ENCODE results near the gene DLAT. TPM values are rescaled to one million over a fixed set of nuclear protein-coding genes. Genes with fewer than 3 reads are reported as not detected.
"Not testable (repeated sequence)": the region's sequence is repeated elsewhere in the genome, so short reads cannot be mapped to it uniquely, and the experiment has no call there.

The DLAT gene
- polyA plus RNA-seq, 3 donors: 5.8 to 14.6 (median 11.5) TPM

- H3K4me3 ChIP-seq (replicated peaks in 1 of 3; ENCODE audit: low read depth in 2 of 3, low read length in 3 of 3): no peak overlapping the region
- TF ChIP-seq CTCF (IDR thresholded peaks at IDR 0.05): no peak
- no peak overlapping the region for H3K27ac ChIP-seq (ENCODE audit: low read depth in 1 of 2, low read length in 2 of 2)
- H3K9me3 ChIP-seq (replicated peaks in 1 of 2; ENCODE audit: control insufficient read depth in 1 of 2, insufficient read depth in 1 of 2, low read length in 2 of 2): no peaks in the 10 kb centered on the region
- peaks cover 49 to 77% of the 10 kb centered on the region in 2 donors for H3K36me3 ChIP-seq (replicated peaks in 1 of 2; ENCODE audit: control insufficient read depth in 1 of 2, insufficient read depth in 2 of 2, low read length in 2 of 2)
- H3K27me3 ChIP-seq (ENCODE audit: control insufficient read depth in 2 of 2, insufficient read depth in 2 of 2, low read length in 2 of 2): no peaks in the 10 kb centered on the region
- no peaks in the 10 kb centered on the region for H4K20me1 ChIP-seq (ENCODE audit: insufficient read depth, low read length)
- H3K79me2 ChIP-seq (ENCODE audit: insufficient read depth, low read length): no peaks in the 10 kb centered on the region
- peaks cover under 1% of the 10 kb centered on the region for H3K4me1 Mint-ChIP-seq
- no peak overlapping the region for H2AFZ ChIP-seq (ENCODE audit: insufficient read depth, low read depth, low read length, poor library complexity, severe bottlenecking)
- no CpG with 5 or more reads among the region's 2 CpGs for WGBS (ENCODE audit: insufficient coverage)
- H3K27me3 Mint-ChIP-seq (ENCODE audit: low read depth in 3 of 3): no peaks in the 10 kb centered on the region
- H3K4me2 ChIP-seq (replicated peaks; ENCODE audit: extremely low read depth, low read length, poor library complexity, severe bottlenecking): no peak overlapping the region
- peaks cover 65 to 84% of the 10 kb centered on the region in 2 donors for H3K36me3 Mint-ChIP-seq
- H3K9ac ChIP-seq (ENCODE audit: insufficient read depth, low read length, poor library complexity, severe bottlenecking): no peak overlapping the region
- no peak for DNase-seq
- H3K9me3 Mint-ChIP-seq: no peaks in the 10 kb centered on the region
- H3K4me3 Mint-ChIP-seq: no peak overlapping the region
- no peaks in the 10 kb centered on the region for H3K4me1 ChIP-seq (ENCODE audit: control insufficient read depth in 1 of 2, insufficient read depth in 2 of 2, low read length in 2 of 2)
- intact Hi-C loops (cut with micrococcal nuclease): no loop called here
- H3K27ac Mint-ChIP-seq: no peak overlapping the region
These were observed 17.7 kb downstream of the DLAT start for GRCh38 chr11:112042961-112043304.

GRCh38 chr11:112044961-112045360 lies 19.8 kb downstream of the DLAT start:
- Mint-ChIP-seq H3K36me3 (peaks cover 57 to 80% of the 10 kb centered on the region in 2 donors), H3K9me3 (no peaks in the 10 kb centered on the region), H3K27ac (no peak overlapping the region), H3K4me3 (no peak overlapping the region), H3K27me3 (ENCODE audit: low read depth in 3 of 3) (no peaks in the 10 kb centered on the region), H3K4me1 (peaks cover 14% of the 10 kb centered on the region)
- TF ChIP-seq CTCF (IDR thresholded peaks at IDR 0.05): no peak
- H3K9ac ChIP-seq (ENCODE audit: insufficient read depth, low read length, poor library complexity, severe bottlenecking): no peak overlapping the region
- intact Hi-C loops (cut with micrococcal nuclease): no loop called here
- no peak overlapping the region for H3K4me2 ChIP-seq (replicated peaks; ENCODE audit: extremely low read depth, low read length, poor library complexity, severe bottlenecking)
- WGBS (ENCODE audit: insufficient coverage): 100% methylated on average over 2 of the region's 4 CpGs
- no peak for DNase-seq
- H3K4me3 ChIP-seq (replicated peaks in 1 of 3; ENCODE audit: low read depth in 2 of 3, low read length in 3 of 3): no peak overlapping the region
- no peak overlapping the region for H3K27ac ChIP-seq (ENCODE audit: low read depth in 1 of 2, low read length in 2 of 2)
- no peaks in the 10 kb centered on the region for H3K27me3 ChIP-seq (ENCODE audit: control insufficient read depth in 2 of 2, insufficient read depth in 2 of 2, low read length in 2 of 2)
- H3K4me1 ChIP-seq (ENCODE audit: control insufficient read depth in 1 of 2, insufficient read depth in 2 of 2, low read length in 2 of 2): peaks cover 7 to 9% of the 10 kb centered on the region in 2 donors
- H3K36me3 ChIP-seq (replicated peaks in 1 of 2; ENCODE audit: control insufficient read depth in 1 of 2, insufficient read depth in 2 of 2, low read length in 2 of 2): peaks cover 36 to 61% of the 10 kb centered on the region in 2 donors
- H2AFZ ChIP-seq (ENCODE audit: insufficient read depth, low read depth, low read length, poor library complexity, severe bottlenecking): no peak overlapping the region
- no peaks in the 10 kb centered on the region for H3K9me3 ChIP-seq (replicated peaks in 1 of 2; ENCODE audit: control insufficient read depth in 1 of 2, insufficient read depth in 1 of 2, low read length in 2 of 2)
- no peaks in the 10 kb centered on the region for H4K20me1 ChIP-seq (ENCODE audit: insufficient read depth, low read length)
- no peaks in the 10 kb centered on the region for H3K79me2 ChIP-seq (ENCODE audit: insufficient read depth, low read length)

- H2AFZ ChIP-seq (ENCODE audit: insufficient read depth, low read depth, low read length, poor library complexity, severe bottlenecking); H3K27ac ChIP-seq (ENCODE audit: low read depth in 1 of 2, low read length in 2 of 2); H3K4me2 ChIP-seq (replicated peaks; ENCODE audit: extremely low read depth, low read length, poor library complexity, severe bottlenecking); H3K4me3 Mint-ChIP-seq; H3K9ac ChIP-seq (ENCODE audit: insufficient read depth, low read length, poor library complexity, severe bottlenecking); H3K9me3 ChIP-seq (replicated peaks in 1 of 2; ENCODE audit: control insufficient read depth in 1 of 2, insufficient read depth in 1 of 2, low read length in 2 of 2); H3K9me3 Mint-ChIP-seq; H4K20me1 ChIP-seq (ENCODE audit: insufficient read depth, low read length); DNase-seq; H3K27me3 ChIP-seq (ENCODE audit: control insufficient read depth in 2 of 2, insufficient read depth in 2 of 2, low read length in 2 of 2); H3K27me3 Mint-ChIP-seq (ENCODE audit: low read depth in 3 of 3); H3K79me2 ChIP-seq (ENCODE audit: insufficient read depth, low read length); H3K4me3 ChIP-seq (replicated peaks in 1 of 3; ENCODE audit: low read depth in 2 of 3, low read length in 3 of 3); intact Hi-C loops (cut with micrococcal nuclease): not testable (repeated sequence)
- peaks cover 33 to 59% of the 10 kb centered on the region in 2 donors for H3K36me3 ChIP-seq (replicated peaks in 1 of 2; ENCODE audit: control insufficient read depth in 1 of 2, insufficient read depth in 2 of 2, low read length in 2 of 2)
- peaks cover 9 to 12% of the 10 kb centered on the region in 2 donors for H3K4me1 ChIP-seq (ENCODE audit: control insufficient read depth in 1 of 2, insufficient read depth in 2 of 2, low read length in 2 of 2)
- H3K27ac Mint-ChIP-seq: peak overlapping the region in 1 of 7 donors; percentile 6
- no CpG with 5 or more reads among the region's 2 CpGs for WGBS (ENCODE audit: insufficient coverage)
- H3K4me1 Mint-ChIP-seq: peaks cover 22% of the 10 kb centered on the region
- H3K36me3 Mint-ChIP-seq: peaks cover 59 to 77% of the 10 kb centered on the region in 2 donors
These were observed 21.4 kb downstream of the DLAT start for GRCh38 chr11:112046647-112047046.
